PFSK-1 (cell line): Measurements from ENCODE around the gene EFNA2.

Experiments
- FOXP2 ChIP-seq: optimal IDR thresholded peaks from 2 replicates; pipeline ENCODE3; 2011; ENCODE audit warnings: borderline replicate concordance, control low read depth, inconsistent platforms; ENCODE audit not compliant: insufficient read depth; ENCODE audit errors: extremely low read length, extremely low read depth
- POLR2AphosphoS5 ChIP-seq: IDR thresholded peaks from 2 replicates; pipeline ENCODE4 v1.6.1; 2012; ENCODE audit warnings: low read depth, mild to moderate bottlenecking, control low read depth, low read length, moderate library complexity
- REST ChIP-seq, 2 experiments: IDR thresholded peaks; 2 replicates each; pipeline versions ENCODE4 v1.6.1 to v1.8.0; 2011 to 2012; ENCODE audit warnings: low read depth in 2 of 2, low read length in 2 of 2, control low read depth in 1 of 2, inconsistent platforms in 1 of 2, mild to moderate bottlenecking in 1 of 2, moderate library complexity in 1 of 2; ENCODE audit not compliant: insufficient read depth in 1 of 2
- SIN3A ChIP-seq: IDR thresholded peaks from 2 replicates; pipeline ENCODE4 v1.6.1; 2012; ENCODE audit warnings: mild to moderate bottlenecking, low read length, moderate library complexity, borderline replicate concordance; ENCODE audit not compliant: insufficient read depth
- TAF1 ChIP-seq: IDR thresholded peaks from 2 replicates; pipeline ENCODE4 v1.6.1; 2012; ENCODE audit warnings: low read length, control low read depth, borderline replicate concordance; ENCODE audit not compliant: insufficient read depth

Gene EFNA2

DNA sequence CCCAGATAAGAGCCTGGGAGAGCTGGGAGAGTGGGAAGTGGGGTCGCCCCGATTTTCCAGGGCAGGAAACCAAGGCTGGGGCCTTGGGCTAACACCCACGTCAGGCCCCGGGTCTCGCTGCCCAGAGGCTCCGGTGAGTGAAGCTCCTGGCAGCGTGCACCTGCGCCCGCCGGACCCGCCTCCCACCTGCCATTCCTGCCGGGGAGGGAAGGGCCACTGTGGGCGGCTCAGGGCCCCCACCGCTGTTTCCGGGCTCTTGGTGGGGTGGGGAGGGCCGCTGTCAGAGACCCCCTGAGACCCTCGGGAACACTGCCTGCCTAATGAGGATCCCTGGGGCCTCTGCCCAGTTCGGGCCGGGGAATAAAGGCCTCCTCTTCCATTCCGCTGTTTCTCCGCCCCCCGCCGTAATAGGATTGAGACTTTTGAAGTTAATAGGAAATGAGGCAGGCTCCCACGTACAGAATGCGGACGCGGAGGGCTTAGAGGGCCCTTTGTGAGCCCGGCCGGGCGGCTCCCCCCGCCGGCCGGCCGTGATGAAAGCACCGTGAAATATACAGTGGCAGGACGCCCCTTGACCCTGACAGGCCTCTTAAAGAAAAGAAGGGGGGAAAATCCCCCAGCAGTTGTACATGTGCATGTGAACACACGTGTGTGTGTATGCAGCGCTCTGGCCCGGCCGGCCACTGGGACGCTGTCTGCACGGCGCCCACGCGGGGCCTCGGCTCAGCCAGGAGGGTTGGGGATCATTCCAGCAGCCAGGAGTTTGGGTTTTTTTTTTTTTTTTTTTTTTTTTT is 33.2 kb downstream of the EFNA2 start:
- TF ChIP-seq SIN3A: no peak
- TF ChIP-seq TAF1: no peak
- no peak for TF ChIP-seq REST (IDR thresholded peaks at IDR 0.05; ENCODE audit: insufficient read depth in 1 of 2, low read depth in 2 of 2, low read length in 2 of 2)
- TF ChIP-seq FOXP2: no peak
- no peak for TF ChIP-seq POLR2AphosphoS5

DNA sequence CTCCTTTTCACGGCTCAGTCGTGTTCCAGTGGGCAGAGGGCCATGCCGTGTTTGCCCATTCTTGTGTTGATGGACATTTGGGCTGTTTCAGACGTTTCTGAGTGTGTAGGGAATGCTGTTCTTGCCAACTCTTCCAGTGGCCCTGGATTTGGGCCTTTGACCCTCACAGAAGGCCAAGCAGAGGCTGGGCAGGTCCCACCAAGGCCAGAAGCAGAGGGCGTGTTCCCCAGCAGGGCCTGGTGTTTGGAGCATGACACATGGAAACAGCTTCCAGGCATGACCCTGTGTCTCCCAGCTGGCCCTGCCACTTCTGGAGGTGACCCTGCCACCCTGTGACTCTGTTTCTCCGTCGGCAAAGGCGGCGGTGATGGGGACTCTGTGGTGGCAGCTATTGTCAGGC is 35.9 kb downstream of the EFNA2 start:
- TF ChIP-seq POLR2AphosphoS5: no peak

GRCh38 chr19:1322198-1322981 is 36.7 kb downstream of the EFNA2 start:
- no peak for TF ChIP-seq POLR2AphosphoS5

GRCh38 chr19:1324249-1324805 is 38.7 kb downstream of the EFNA2 start:
- TF ChIP-seq SIN3A: no peak

DNA sequence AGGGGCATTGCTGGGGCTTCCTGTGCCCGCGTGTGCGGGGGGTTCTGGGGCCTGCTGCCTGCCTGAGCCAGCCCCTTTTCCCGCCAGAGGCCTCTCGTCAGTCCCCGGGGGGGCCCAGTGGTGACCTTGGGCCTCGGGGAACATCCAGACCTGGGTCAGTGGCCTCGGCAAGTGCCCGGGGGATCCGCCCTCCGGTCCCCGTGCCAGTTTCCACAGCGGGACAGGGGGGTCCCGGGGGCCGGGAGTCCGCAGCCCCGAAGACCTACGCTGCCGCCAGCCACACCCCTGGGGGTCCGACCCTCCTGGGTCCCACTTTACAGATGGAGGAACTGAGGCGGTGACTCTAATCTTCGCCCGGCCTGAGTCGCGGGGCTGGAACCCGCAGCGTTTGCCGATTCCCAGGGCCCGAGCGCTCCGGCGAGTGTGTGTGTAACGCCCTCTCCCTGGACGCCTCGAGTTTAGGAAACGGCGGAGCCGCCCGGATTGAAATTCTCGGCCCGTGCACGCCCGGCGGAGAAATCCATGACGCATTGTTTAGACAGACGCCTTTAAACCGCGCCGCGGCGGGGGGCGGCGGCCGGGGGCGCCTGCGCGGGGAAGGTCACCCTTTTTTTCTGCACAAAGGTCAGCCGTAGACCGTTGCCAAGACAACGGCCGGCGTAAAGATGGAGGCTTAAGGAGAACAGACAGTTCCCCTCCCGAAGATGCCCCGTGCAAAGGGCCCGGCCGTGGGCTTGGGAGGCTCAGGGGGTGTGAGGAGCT is 39.3 kb downstream of the EFNA2 start:
- TF ChIP-seq FOXP2 (peak; percentile 8), TAF1 (no peak), SIN3A (no peak), REST (IDR thresholded peaks at IDR 0.05; ENCODE audit: insufficient read depth in 1 of 2, low read depth in 2 of 2, low read length in 2 of 2) (no peak), POLR2AphosphoS5 (no peak)

DNA sequence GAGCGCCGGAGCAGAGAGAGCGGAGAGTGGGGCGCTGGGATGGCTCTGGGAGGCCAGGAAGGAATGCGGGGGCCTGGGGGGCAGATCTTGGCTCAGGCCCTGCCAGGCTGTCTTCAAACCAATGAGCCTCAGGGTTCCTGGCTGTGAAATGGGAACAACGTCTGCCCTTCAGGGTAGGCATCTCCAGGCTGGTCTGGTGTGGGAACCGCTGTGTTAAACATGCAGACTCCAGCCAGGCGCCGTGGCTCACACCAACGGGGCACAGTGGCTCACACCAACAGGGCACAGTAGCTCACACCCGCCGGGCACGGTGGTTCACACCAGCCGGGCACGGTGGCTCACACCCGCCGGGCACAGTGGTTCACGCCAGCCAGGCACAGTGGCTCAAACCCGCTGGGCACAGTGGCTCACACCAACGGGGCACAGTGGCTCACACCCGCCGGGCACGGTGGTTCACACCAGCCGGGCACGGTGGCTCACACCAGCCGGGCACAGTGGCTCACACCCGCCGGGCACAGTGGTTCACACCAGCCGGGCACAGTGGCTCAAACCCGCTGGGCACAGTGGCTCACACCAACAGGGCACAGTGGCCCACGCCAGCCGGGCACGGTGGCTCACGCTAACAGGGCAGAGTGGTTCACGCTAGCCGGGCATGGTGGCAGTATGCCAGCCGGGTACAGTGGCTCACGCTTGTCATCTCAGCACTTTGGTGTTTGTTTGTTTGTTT is 40.1 kb downstream of the EFNA2 start:
- TF ChIP-seq TAF1 (no peak), POLR2AphosphoS5 (no peak), FOXP2 (no peak), SIN3A (no peak), REST (IDR thresholded peaks at IDR 0.05; ENCODE audit: insufficient read depth in 1 of 2, low read depth in 2 of 2, low read length in 2 of 2) (no peak)
